K562 (cell line): ENCODE results near the gene TLE4. TPM values are rescaled to one million over a fixed set of nuclear protein-coding genes. Genes with fewer than 3 reads are reported as not detected.

Experiments
- ATAC-seq: fragments of 200-7000 bp; cut with Tn5 transposase; 3 replicates; pipeline ENCODE4 v1.9.1; 2020; ENCODE audit warnings: moderate library complexity
- BruUV-seq: library from RNA; stranded (reverse); fragments of 400-500 nt; replicated peaks from 2 replicates; lab custom pipeline; 2021; lab: Mats Ljungman, UMichigan
- CTCF ChIA-PET: fragments of 300-600 bp; formaldehyde crosslinking; extraction: SDS; loops from one replicate; lab custom pipeline; 2021; ENCODE audit warnings: low intra/inter-chr PET ratio; lab: Yijun Ruan, JAX
- POLR2A ChIA-PET: fragments of 300-600, 350-650 bp; sonication (Branson Sonifier 250); formaldehyde crosslinking; extraction: SDS; loops from one replicate; lab custom pipeline; 2021; ENCODE audit warnings: antibody characterized with exemption, inconsistent platforms; lab: Yijun Ruan, JAX
- DNase-seq, 4 experiments: peaks; one replicate each; pipeline versions ENCODE4 v3.0.0 to v3.0.0-alpha.2; 2011 to 2018; ENCODE audit warnings: low spot score in 3 of 4, mixed read lengths in 3 of 4; ENCODE audit errors: extremely low read depth in 1 of 4
- FAIRE-seq: peaks from 2 replicates; lab custom pipeline; 2011; peaks lifted over from hg19 to GRCh38; lab: Jason Lieb, UNC
- H2AFZ ChIP-seq: 2 replicates; pipeline ENCODE4 v1.6.0; 2011; ENCODE audit warnings: low read depth, low read length, control low read depth, inconsistent platforms
- H3K27ac ChIP-seq: fragments of 200-600 bp; 3 replicates; pipeline ENCODE4 v1.8.0; 2011; ENCODE audit warnings: low read depth, mild to moderate bottlenecking, control low read depth, inconsistent platforms, low read length, moderate library complexity, mixed read lengths; ENCODE audit errors: extremely low read depth
- H3K27me3 ChIP-seq, 2 experiments: fragments of 300-600 bp in 1 of 2; 2 replicates in 1 of 2; 3 replicates in 1 of 2; pipeline versions ENCODE4 v1.6.0 to v1.8.0; 2011; ENCODE audit warnings: inconsistent platforms in 2 of 2, low read length in 2 of 2, mild to moderate bottlenecking in 1 of 2, mixed read lengths in 1 of 2, moderate library complexity in 1 of 2; ENCODE audit not compliant: control insufficient read depth in 2 of 2, insufficient read depth in 2 of 2
- H3K36me3 ChIP-seq: fragments of 300-600 bp; 3 replicates; pipeline ENCODE4 v1.8.0; 2011; ENCODE audit warnings: mild to moderate bottlenecking, low read length, inconsistent platforms; ENCODE audit not compliant: control insufficient read depth, insufficient read depth
- H3K4me1 ChIP-seq, 2 experiments: fragments of 200-600 bp in 1 of 2; replicated peaks in 1 of 2; 2 replicates in 1 of 2; 3 replicates in 1 of 2; pipeline versions ENCODE4 v1.5.1 to v1.8.0; 2011; ENCODE audit warnings: inconsistent platforms in 2 of 2, low read length in 2 of 2, mild to moderate bottlenecking in 1 of 2, mixed read lengths in 1 of 2, moderate library complexity in 1 of 2; ENCODE audit not compliant: control insufficient read depth in 2 of 2, insufficient read depth in 2 of 2
- H3K4me2 ChIP-seq: 2 replicates; pipeline ENCODE4 v1.6.1; 2011; ENCODE audit warnings: low read length, control low read depth, inconsistent platforms, mixed read lengths; ENCODE audit not compliant: insufficient read depth
- H3K4me3 ChIP-seq: fragments of 200-600 bp; sonication (generic), shearing (Covaris generic); 2 replicates; pipeline ENCODE4 v1.5.1; 2016; ENCODE audit warnings: control low read depth, inconsistent platforms
- H3K79me2 ChIP-seq: fragments of 200-600 bp; 3 replicates; pipeline ENCODE4 v1.8.0; 2011; ENCODE audit warnings: low read length, inconsistent platforms; ENCODE audit not compliant: control insufficient read depth, insufficient read depth
- H3K9ac ChIP-seq, 2 experiments: 2 replicates each; pipeline versions ENCODE4 v1.6.0 to v1.6.1; 2011; ENCODE audit warnings: low read depth in 2 of 2, low read length in 2 of 2, control low read depth in 1 of 2, inconsistent platforms in 1 of 2, mild to moderate bottlenecking in 1 of 2, mixed read lengths in 1 of 2; ENCODE audit not compliant: insufficient read depth in 1 of 2
- H3K9me1 ChIP-seq: one replicate; pipeline ENCODE4 v1.6.0; 2011; ENCODE audit warnings: inconsistent platforms, mild to moderate bottlenecking, low read length, moderate library complexity; ENCODE audit not compliant: control insufficient read depth, insufficient read depth
- H3K9me3 ChIP-seq: replicated peaks from 2 replicates; pipeline ENCODE4 v1.5.1; 2011; ENCODE audit warnings: low read depth, low read length, inconsistent platforms; ENCODE audit not compliant: control insufficient read depth, insufficient read depth
- H4K20me1 ChIP-seq: replicated peaks from 2 replicates; pipeline ENCODE4 v1.6.1; 2011; ENCODE audit warnings: low read length, inconsistent platforms, mixed read lengths; ENCODE audit not compliant: control insufficient read depth, insufficient read depth
- CEBPB ChIP-seq: fragments of 450-650 bp; IDR thresholded peaks from 2 replicates; pipeline ENCODE4 v1.6.1; 2016; ENCODE audit warnings: missing genetic modification characterization, missing compliant biosample characterization
- NFIC ChIP-seq: fragments of 450-650 bp; IDR thresholded peaks from 2 replicates; pipeline ENCODE4 v1.6.1; 2017; ENCODE audit warnings: mild to moderate bottlenecking, inconsistent platforms
- SMARCC2 ChIP-seq: fragments of 450-650 bp; IDR thresholded peaks from 2 replicates; pipeline ENCODE4 v1.6.1; 2017; ENCODE audit warnings: antibody characterized with exemption, moderate library complexity, mild to moderate bottlenecking, low read depth
- WGBS: fragments of 100-300 bp; shearing (Covaris generic); methylation state at CpG from one replicate; pipeline ENCODE4 v1.1.6; 2016; ENCODE audit warnings: low coverage, mixed read lengths; ENCODE audit not compliant: insufficient coverage; ENCODE audit errors: missing lambda C conversion rate; 5-methylcytosine and 5-hydroxymethylcytosine counted together
- in situ Hi-C: fragments of 300-500 bp; cut with MboI; formaldehyde crosslinking; loops from 4 replicates; pipeline ENCODE4 v1.15.0; 2018; ENCODE audit warnings: inconsistent platforms, mixed read lengths
- intact Hi-C: fragments of 100-400 bp; cut with micrococcal nuclease; formaldehyde crosslinking; loops from 2 replicates; pipeline ENCODE4 v1.14.2; 2022
- polyA plus RNA-seq, 8 experiments: library from polyadenylated mRNA; depleted of rRNA in 4 of 8; stranded (reverse) in 5 of 8; unstranded in 3 of 8; fragments of >200 nt; fragmentation: Nextera tagmentation in 2 of 8; fragmentation: Illumina TruSeq in 1 of 8; extraction: Ambion mirVana in 2 of 8; extraction: Trizol in 1 of 8; gene quantifications; 2 replicates each; pipeline versions ENCODE4 v1.2.1 to v1.2.3, GENCODE V29; 2011 to 2014; ENCODE audit warnings: inconsistent platforms in 1 of 8, missing spikeins in 1 of 8
- total RNA-seq, 7 experiments: library from RNA; depleted of rRNA in 6 of 7; stranded (reverse); fragments of >200 nt in 6 of 7; fragmentation: Illumina TruSeq in 2 of 7; extraction: Trizol in 2 of 7; gene quantifications; 2 replicates each; pipeline versions ENCODE4 v1.2.1 to v1.2.3, GENCODE V29; 2011 to 2021; ENCODE audit warnings: low replicate concordance in 1 of 7
- TF ChIP-seq, protein P1 (sequence below): sonication (generic); IDR thresholded peaks from 2 replicates; pipeline ENCODE4 v1.6.1; 2016

Gene TLE4
- total and polyA plus RNA-seq, 9 of the 15 experiments (the other 6 are each of a cell fraction or from before 2014, with no cell fraction given), result 1.1 to 8.8 (median 5.7) TPM

DNA sequence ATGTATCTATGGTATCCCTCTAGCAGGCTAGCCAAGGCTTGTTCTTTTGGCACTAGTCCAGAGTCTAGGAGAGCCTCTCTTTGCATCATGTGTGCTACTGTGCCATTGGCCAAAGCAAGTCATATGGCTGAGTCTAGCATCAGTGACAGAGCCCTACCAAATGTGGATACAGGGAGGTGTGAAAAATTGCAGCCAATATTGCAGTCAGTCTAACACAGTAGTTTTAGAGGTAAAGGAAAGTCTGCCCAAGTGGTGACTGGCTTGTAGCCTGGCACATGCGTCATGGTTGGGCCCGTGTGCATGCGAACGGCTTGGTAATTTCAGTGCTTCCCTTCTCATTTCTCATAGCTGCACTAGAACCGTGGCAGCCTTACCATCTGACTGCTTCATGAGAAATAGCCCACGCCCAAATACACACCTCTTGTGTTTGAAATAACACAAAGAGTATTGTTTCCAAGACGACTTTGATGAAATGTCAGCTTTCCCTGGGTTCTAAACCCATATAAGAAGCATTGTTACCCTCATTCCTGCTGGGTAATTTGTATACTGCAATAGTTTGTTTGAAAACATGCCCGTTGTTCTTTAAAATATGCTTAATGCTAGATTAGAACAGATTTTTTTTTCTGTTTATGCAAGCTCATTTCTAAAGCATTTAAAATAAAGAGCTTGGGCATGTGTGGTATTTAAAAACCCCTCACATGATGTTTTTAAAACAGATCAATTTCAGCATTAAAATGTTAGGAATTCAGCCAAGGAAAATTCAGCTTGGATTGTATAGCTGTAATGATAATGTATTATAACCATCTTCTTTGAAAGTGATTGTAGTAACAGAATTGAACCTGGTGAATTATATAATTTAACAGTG lies 113.2 kb downstream of the TLE4 start:
- Histone ChIP-seq H3K9me3 (no peaks in the 10 kb centered on the region), H2AFZ (no peak overlapping the region), H3K79me2 (no peaks in the 10 kb centered on the region), H3K4me3 (no peak overlapping the region), H3K9ac (no peak overlapping the region), H3K9me1 (no peaks in the 10 kb centered on the region), H3K27ac (no peak overlapping the region), H3K4me1 (no peaks in the 10 kb centered on the region), H3K36me3 (no peaks in the 10 kb centered on the region), H4K20me1 (no peaks in the 10 kb centered on the region), H3K27me3 (no peaks in the 10 kb centered on the region), H3K4me2 (no peak overlapping the region)
- POLR2A ChIA-PET, result no interaction called here
- intact Hi-C loops (no loop called here), in situ Hi-C loops (no loop called here)
- 30% methylated on average over 8 of the region's 8 CpGs for WGBS
- ATAC-seq, result no peak
- CTCF ChIA-PET, result no interaction called here
- no peak for FAIRE-seq
- DNase-seq, result no peak
- TF ChIP-seq NFIC, result 0 out of 2 replicates have a peak, but pooled peaks have one; percentile 18
- TF ChIP-seq CEBPB (tag), result no peak
- TF ChIP-seq SMARCC2, result no peak
- TF ChIP-seq, protein P1, sequence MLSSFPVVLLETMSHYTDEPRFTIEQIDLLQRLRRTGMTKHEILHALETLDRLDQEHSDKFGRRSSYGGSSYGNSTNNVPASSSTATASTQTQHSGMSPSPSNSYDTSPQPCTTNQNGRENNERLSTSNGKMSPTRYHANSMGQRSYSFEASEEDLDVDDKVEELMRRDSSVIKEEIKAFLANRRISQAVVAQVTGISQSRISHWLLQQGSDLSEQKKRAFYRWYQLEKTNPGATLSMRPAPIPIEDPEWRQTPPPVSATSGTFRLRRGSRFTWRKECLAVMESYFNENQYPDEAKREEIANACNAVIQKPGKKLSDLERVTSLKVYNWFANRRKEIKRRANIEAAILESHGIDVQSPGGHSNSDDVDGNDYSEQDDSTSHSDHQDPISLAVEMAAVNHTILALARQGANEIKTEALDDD, result no peak
- no TSS peak for BruUV-seq
